NOMO-1 (cell line): Measurements from ENCODE around the gene TSPEAR.
"Not testable (repeated sequence)": the region's sequence is repeated elsewhere in the genome, so short reads cannot be mapped to it uniquely, and the experiment has no call there.

Experiments used
- DNase-seq, 2 experiments: peaks; one replicate each; lab custom pipeline; 2025; ENCODE audit not compliant: unreplicated experiment in 2 of 2; lab: John Stamatoyannopoulos, UW

TSPEAR gene

DNA sequence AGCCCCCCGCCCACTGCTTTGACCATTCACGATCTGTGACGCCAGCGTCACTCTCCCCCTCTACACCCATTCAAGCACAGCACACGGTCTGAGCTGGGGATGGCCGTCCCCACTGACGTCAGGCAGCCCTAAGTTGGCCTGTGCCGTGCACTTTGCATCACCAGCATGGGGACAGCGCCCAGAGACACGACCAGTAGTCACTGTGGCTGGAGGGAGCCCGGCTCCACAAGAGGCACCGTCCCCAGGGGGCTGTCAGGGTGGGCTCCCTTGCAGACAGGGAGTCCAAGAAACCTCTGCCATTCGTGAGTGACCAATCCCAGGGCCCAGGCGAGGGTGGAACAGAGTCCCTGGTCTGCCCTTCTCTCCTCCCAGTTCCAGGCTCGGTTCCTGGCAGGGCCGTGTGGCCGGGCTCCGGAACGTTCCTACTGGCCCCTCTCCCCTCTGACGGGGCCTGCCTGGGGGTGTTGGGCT lies 97.2 kb downstream of the TSPEAR start:
- DNase-seq = no peak

GRCh38 chr21:44613386-44614155 lies 97.8 kb downstream of the TSPEAR start:
- no peak for DNase-seq

GRCh38 chr21:44612669-44613229 lies 98.6 kb downstream of the TSPEAR start:
- no peak for DNase-seq

- no peak for DNase-seq
These were observed 99.3 kb downstream of the TSPEAR start, which contains the start of gene KRTAP10-8 for GRCh38 chr21:44612029-44612486. TSS of gene KRTAP10-8 (plus strand) at chr21:44612079. CDS start at chr21:44612101, 22 bp downstream.

DNA sequence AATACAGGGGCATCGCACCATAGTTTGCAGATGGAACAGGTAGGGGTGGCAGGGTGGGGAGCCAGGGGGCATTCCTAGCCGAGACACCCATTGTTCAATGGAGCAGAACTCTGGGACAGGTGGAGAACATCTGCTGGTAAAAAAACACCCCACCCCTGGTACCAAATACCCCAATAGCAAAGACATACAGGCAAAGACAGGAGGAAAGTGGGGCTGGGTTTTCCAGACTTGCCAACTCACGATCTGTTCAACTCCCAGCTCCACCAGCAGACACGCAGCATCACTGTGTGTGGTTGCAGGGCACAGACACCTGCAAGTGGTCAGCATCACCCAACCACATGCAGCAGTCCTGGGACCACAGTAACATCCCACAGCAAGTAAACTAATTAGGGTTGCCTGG lies 99.8 kb downstream of the TSPEAR start:
- no peak for DNase-seq

DNA sequence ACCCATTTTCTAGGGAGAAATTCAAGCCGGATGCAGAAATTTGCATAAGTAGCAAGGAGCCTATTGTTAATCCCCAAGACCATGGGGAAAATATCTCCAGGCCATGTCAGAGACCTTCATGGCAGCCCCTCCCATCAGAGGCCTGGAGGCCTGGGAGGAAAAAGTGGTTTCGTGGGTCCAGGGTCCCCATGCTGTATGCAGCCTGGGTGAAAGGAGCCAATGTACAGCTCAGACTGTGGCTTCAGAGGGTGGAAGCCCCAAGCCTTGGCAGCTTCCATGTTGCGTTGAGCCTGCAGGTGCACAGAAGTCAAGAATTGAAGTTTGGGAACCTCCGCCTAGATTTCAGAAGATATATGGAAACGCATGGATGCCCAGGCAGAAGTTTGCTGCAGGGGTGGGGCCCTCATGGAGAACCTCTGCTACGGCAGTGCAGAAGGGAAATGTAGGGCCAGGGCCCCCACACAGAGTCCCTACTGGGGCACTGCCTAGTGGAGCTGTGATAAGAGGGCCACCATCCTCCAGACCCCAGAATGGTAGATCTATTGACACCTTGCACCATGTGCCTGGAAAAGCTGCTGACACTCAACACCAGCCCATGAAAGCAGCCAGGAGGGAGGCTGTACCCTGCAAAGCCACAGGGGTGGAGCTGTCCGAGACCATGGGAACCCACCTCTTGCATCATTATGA lies 101.1 kb downstream of the TSPEAR start:
- not testable (repeated sequence) for DNase-seq

- no peak for DNase-seq
These were observed 102.2 kb downstream of the TSPEAR start for GRCh38 chr21:44609193-44609592.

DNA sequence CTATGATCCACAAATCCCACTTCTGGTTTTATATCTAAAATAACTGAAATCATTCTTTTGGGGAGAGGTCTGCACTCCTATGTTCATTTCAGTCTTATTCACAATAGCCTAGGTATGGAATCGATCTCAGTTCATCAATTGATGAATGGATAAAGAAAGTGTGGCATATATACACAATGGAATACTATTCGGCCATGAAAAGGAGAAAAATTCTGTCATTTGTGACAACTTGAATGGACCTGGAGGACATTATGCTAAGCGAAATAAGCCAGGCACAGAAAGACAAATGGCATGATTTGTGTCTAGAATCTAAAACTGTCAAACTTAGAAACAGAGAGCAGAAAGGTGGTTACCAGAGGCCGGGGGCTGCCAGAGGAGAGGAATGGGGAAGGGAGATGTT lies 104.9 kb downstream of the TSPEAR start:
- no peak for DNase-seq

DNA sequence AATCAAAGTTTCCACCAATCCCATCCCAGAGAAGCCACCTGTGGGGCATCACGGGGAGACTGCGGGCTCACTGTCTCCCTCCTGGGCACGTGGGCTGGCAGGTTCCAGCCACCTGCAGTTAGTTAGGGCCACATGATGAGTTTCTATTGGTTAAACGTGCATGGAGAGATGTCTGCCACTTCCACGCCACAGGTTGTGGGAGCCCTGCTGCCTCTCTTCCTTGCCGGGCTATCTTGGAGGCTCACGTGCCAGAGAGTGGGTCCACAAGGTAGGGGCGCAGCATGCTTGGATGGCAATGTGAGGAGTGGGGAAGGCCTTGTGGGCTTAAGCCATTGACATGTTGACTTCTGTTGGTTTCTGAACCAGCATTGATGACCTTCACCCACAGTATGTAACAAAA lies 107.5 kb downstream of the TSPEAR start:
- DNase-seq = no peak

DNA sequence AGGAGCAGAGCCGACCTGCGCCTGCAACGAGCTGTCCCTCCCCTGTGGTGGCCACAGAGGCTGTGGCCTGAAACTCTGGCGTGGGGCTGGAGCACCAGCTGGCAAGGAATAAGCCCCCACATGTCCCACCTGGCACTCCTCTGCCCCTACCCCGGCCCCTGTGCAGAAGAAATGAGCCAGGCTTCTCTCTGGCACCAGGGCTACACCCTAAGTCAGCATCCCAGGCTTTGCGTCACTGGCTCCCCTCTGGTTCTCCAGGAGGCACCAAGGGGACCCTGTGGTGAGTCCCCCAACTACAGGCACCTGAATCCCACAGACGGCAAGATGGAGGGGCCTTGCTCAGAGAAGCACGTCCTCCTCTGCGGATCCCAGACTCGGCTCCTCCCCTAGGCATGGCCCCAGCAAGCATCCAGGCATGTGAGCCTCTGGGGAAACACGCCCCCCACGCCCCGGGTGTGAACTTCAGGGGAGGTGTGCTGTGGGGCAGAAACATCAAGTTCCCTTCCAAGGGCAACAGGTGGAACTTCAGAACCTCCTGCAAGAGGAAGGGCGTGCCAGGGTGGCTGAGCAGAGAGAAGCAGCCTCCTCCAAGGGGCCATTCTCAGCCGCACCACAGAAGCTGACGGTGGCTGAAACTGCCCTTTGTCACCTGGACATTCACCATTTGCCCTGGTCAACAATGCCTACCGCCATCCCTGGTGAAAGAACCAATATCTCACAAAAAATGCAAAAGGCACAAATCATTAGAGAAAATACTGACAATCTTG lies 108.1 kb downstream of the TSPEAR start:
- DNase-seq = no peak

DNA sequence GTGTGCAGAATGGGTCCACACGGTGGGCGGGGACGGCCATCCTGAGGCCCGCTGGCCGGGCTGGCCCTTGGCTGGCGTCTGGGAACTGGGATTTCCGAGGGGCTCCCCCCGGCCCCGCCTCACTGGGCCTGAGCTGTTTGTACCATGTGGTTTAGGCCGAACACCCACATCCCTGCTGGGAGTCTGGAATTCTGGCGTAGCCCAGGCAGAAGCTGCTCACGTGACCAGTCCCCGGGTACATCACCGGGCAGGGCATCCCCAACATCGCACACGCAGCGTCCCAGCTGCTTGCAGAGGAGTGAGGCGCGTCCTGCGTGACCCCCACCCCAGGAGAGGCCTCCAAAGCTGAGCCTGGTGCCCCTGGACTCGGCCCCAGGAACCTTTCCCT lies 108.9 kb downstream of the TSPEAR start:
- DNase-seq = no peak

GRCh38 chr21:44601596-44602462 lies 109.5 kb downstream of the TSPEAR start:
- no peak for DNase-seq

DNA sequence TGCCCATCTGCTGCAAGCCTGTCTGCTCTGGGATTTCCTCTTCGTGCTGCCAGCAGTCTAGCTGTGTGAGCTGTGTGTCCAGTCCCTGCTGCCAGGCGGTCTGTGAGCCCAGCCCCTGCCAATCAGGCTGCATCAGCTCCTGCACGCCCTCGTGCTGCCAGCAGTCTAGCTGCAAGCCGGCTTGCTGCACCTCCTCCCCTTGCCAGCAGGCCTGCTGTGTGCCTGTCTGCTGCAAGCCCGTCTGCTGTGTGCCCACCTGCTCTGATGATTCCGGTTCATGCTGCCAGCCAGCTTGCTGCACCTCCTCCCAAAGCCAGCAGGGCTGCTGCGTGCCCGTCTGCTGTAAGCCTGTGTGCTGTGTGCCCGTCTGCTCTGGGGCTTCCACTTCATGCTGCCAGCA lies 110.3 kb downstream of the TSPEAR start:
- DNase-seq = not testable (repeated sequence)

- not testable (repeated sequence) for DNase-seq
These were observed 111.0 kb downstream of the TSPEAR start, which contains the start of gene KRTAP10-7 for GRCh38 chr21:44600118-44600978. TSS of gene KRTAP10-7 (plus strand) at chr21:44600597. CDS start at chr21:44600622, 25 bp downstream.

GRCh38 chr21:44599264-44600029 lies 111.9 kb downstream of the TSPEAR start:
- DNase-seq = no peak

- no peak for DNase-seq
These were observed 113.3 kb downstream of the TSPEAR start for GRCh38 chr21:44598061-44598460.

DNA sequence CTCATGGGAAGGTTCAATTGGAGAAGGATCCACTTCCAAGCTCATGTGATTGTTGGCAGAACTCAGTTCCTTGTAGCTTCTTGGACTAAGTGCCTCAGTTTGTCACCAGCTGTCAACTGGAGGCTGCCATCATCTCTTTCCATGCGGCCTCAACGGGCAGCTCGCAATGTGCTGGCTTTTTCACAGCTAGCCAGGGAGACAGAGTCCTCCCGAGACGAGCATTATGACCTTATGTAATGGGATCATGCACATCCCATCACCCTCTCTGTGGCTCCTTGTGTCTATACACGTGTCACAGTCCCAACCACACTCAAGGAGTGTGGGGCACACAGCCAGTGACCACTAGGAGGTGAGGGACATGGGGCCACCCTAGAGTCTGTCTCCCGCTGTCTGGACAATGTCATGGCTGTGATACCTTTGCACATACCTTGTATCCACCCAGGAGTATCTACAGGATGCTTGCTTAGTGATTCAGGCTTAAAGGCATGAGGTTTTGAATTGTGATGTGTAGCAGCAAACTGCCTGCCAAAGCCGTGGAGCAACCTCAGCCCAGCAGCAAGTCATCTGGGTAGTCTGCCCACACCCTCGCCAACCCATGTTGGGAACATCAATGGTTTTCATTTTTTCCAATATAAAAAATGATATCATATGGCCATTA lies 115.2 kb downstream of the TSPEAR start:
- DNase-seq = no peak

DNA sequence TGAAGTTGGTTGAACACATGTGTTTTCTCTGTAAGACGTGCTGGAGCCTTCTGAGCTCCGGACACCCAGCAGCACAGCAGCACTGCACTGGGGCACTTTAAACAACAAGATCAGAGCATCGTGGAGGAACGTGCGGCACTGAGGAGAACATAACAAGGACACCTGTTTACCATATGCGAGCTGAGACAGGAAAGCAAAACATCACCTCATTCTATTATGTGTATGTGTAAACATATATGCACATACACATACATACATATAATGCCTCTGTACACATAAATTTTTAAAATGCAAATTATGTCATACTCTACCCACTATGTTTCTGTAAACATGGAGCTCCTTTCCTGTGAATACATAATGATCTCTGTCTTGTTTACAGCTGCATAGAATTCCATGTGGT lies 115.8 kb downstream of the TSPEAR start:
- DNase-seq = no peak
